Activated CD4-positive, alpha-beta T cell treated with anti-CD3 and anti-CD28 coated beads, Interleukin-2, Interleukin-6, amounts not matched to agents 100 ng/mL and 50 ng/mL, durations not matched to agents 16 hours and 8 hours (primary cell): ENCODE results near the gene APOOL.
A peak's percentile ranks its signal among the peaks of the same experiment; 100 is the strongest.
"Not testable (repeated sequence)": the region's sequence is repeated elsewhere in the genome, so short reads cannot be mapped to it uniquely, and the experiment has no call there.

Source experiments
- DNase-seq: peaks from one replicate; pipeline ENCODE4 v3.0.0-alpha.2; 2020

APOOL gene, protein sequence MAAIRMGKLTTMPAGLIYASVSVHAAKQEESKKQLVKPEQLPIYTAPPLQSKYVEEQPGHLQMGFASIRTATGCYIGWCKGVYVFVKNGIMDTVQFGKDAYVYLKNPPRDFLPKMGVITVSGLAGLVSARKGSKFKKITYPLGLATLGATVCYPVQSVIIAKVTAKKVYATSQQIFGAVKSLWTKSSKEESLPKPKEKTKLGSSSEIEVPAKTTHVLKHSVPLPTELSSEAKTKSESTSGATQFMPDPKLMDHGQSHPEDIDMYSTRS

DNA sequence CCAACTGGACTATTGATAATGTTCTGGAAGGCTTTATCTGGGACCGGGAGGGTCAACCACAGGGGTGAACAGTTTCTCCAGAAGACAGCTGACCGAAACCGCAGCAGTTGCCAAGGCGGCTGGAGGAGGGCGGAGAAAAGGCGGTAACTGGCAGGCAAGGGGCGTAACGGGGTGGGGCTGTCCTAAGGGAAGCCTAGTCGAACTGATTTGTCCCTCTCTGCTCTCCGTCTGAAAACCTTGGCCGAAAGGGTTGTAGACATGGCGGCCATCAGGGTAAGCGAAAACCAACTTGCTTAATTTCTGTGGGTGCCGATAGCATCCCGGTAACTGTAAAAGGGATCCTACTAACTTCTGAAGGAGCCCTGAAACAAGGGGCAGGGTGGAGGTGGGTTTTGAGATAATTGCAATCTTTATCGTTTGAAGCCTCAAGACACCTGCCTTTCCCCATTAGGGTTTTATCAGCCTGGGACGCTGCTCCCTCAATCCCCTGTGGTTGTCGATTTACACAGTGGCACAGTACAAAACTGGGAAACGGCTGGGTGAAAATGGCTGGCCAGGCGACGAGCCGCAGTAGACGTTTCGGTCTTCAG, at the start of gene APOOL:
TSS of gene APOOL (plus strand) at position 223 of the 590 bp plus-strand sequence. CDS start at position 259, 36 bp downstream.
- DNase-seq = peak; percentile 87

GRCh38 chrX:84956304-84956703, 47.4 kb upstream of the APOOL start:
- no peak for DNase-seq

GRCh38 chrX:84974803-84975202, 28.9 kb upstream of the APOOL start:
- no peak for DNase-seq

GRCh38 chrX:84991739-84992138, 11.9 kb upstream of the APOOL start:
- not testable (repeated sequence) for DNase-seq

DNA sequence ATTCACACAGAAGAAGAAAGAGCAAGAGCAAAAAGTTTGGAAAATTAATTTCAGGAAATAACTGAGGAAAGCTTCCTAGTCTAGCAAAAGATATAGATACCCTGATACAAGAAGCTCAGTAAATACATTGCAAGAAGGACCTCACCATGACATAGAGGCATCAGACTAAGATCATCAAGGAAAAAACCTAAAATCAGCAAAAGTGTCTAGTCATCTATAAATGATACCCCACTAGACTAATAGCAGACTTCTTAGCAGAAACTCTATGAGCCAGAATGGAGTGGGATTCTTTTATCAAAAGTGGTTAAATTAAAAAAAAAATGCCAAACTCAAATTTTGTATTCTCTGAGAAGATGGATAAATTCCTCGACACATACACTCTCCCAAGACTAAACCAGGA, 10.5 kb upstream of the APOOL start:
- DNase-seq = no peak

DNA sequence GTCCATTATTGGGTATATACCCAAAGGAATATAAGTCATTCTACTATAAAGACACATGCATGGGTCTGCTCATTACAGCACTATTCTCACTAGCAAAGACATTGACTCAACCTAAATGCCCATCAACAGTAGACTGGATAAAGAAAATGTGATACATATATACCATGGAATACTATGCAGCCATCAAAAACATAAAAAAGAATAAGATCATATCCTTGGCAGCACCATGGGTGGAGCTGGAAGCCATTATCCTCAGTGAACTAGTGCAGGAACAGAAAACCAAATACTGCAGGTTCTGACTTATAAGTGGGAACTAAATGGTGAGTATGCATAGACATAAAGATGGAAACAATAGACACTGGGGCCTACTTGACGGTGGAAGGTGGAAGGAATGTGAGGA, 2.3 kb upstream of the APOOL start:
- no peak for DNase-seq

- DNase-seq = no peak
Observed at GRCh38 chrX:85004255-85004654, 578 bp downstream of the APOOL start.

GRCh38 chrX:85012098-85012497, 8.4 kb downstream of the APOOL start:
- DNase-seq = no peak

- DNase-seq = not testable (repeated sequence)
Observed at GRCh38 chrX:85015351-85015750, 11.7 kb downstream of the APOOL start.

- no peak for DNase-seq
Observed at GRCh38 chrX:85017721-85018120, 14.0 kb downstream of the APOOL start.

- no peak for DNase-seq
Observed at GRCh38 chrX:85018471-85018870, 14.8 kb downstream of the APOOL start.

DNA sequence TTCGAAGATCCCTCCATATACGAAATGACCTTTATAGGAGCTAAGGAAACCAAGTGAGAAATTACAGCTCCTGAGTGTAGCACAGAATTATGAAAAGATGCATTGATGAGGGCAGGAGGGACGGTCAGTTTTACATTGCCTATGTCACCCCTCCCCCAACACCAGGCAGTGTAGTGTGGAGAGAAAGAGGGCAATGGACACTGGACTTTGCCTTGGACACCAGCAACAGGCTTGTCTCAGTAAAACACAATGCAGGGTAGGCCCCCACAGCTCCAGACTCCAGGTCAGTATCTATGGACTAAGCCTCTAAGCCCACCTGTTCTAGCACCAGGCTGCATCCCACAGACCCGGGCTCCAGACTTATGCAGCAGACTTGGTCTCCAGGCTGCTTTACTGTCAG, 16.5 kb downstream of the APOOL start:
- DNase-seq = no peak

DNA sequence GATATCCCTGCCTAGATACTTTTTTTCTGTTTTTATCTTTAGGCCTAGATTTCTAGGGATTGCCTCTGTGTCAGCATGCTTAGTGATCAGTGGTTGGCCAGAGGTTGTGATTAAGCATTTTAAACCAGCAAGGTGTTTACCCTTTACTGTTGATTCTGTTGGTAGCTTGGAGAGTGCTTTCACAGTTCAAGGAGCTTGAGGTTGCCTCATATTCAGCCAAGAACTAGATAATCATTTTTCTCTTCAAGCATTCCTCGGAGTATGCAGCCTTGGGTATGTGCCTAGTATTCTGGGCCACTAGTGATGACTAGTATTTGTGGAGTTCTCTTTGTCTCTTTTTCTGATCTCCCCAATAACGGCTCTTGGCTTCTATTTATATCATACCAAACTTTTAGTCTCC, 20.4 kb downstream of the APOOL start:
- DNase-seq = no peak

GRCh38 chrX:85024562-85024961, 20.9 kb downstream of the APOOL start:
- DNase-seq = no peak

- no peak for DNase-seq
Observed at GRCh38 chrX:85026170-85026569, 22.5 kb downstream of the APOOL start.

- DNase-seq = no peak
Observed at GRCh38 chrX:85029043-85029442, 25.4 kb downstream of the APOOL start.

GRCh38 chrX:85031505-85031904, 27.8 kb downstream of the APOOL start:
- DNase-seq = no peak

- no peak for DNase-seq
Observed at GRCh38 chrX:85037114-85037513, 33.4 kb downstream of the APOOL start.

GRCh38 chrX:85051627-85052026, 48.0 kb downstream of the APOOL start:
- DNase-seq = no peak

DNA sequence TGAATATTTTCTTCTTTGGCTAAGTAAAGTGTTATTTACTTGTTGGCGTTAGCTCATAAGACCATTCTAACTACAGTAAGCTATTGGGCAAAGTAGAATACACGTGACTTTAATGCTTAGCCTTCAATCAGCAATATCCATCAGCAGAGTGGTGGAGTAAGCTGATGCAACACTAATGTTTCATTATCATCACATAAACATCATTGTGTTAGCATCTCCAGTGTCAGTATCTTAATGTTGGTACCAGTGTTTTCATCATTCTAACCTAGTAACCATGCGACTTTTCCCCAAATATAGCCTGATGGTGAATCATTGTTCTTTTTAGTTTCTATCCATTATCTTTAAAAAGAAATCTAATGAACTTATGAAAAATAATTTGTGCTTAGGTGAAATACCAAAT, 48.5 kb downstream of the APOOL start:
- no peak for DNase-seq

GRCh38 chrX:85052636-85053343, 49.1 kb downstream of the APOOL start:
- DNase-seq = no peak

- no peak for DNase-seq
Observed at GRCh38 chrX:85065512-85066198, 62.0 kb downstream of the APOOL start.

DNA sequence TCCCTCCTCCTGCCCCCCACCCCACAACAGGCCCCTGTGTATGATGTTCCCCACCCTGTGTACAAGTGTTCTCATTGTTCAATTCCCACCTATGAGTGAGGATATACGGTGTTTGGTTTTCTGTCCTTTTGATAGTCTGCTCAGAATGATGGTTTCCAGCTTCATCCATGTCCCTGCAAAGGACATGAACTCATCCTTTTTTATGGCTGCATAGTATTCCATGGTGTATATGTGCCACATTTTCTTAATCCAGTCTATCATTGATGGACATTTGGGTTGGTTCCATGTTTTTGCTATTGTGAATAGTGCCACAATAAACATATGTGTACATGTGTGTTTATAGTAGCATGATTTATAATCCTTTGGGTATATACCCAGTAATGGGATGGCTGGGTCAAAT, 73.6 kb downstream of the APOOL start:
- not testable (repeated sequence) for DNase-seq
